NT2/D1 (cell line): ENCODE results near the gene COP1.

ENCODE experiments used
- DNase-seq: peaks from one replicate; pipeline ENCODE4 v3.0.0-alpha.2; 2011; ENCODE audit warnings: low read depth, low spot score
- H3K27me3 ChIP-seq: 2 replicates; pipeline ENCODE4 v1.6.0; 2011; ENCODE audit warnings: mild to moderate bottlenecking; ENCODE audit not compliant: insufficient read length, insufficient read depth
- H3K36me3 ChIP-seq: 2 replicates; pipeline ENCODE4 v1.6.1; 2011; ENCODE audit warnings: mild to moderate bottlenecking, low read length, mixed read lengths; ENCODE audit not compliant: insufficient read depth, insufficient read length
- H3K4me1 ChIP-seq: 2 replicates; pipeline ENCODE4 v1.5.1; 2011; ENCODE audit not compliant: insufficient read depth, insufficient read length
- H3K4me3 ChIP-seq: 2 replicates; pipeline ENCODE4 v1.5.1; 2011; ENCODE audit warnings: low read depth; ENCODE audit not compliant: insufficient read length
- H3K9ac ChIP-seq: 2 replicates; pipeline ENCODE4 v1.6.0; 2011; ENCODE audit warnings: low read depth; ENCODE audit not compliant: insufficient read length
- H3K9me3 ChIP-seq: 2 replicates; pipeline ENCODE4 v1.5.1; 2011; ENCODE audit warnings: mild to moderate bottlenecking, low read length; ENCODE audit not compliant: insufficient read depth
- SUZ12 ChIP-seq: IDR thresholded peaks from 2 replicates; pipeline ENCODE4 v1.6.1; 2011; ENCODE audit not compliant: insufficient read length, insufficient read depth; ENCODE audit errors: extremely low read depth
- YY1 ChIP-seq: IDR thresholded peaks from 2 replicates; pipeline ENCODE4 v1.6.1; 2011; ENCODE audit not compliant: insufficient read length, insufficient read depth
- ZNF274 ChIP-seq: IDR thresholded peaks from 2 replicates; pipeline ENCODE4 v1.6.1; 2011; ENCODE audit warnings: mild to moderate bottlenecking, low read depth, low read length

Gene COP1

GRCh38 chr1:176198413-176198812 lies 8.7 kb downstream of the COP1 start:
- no peak overlapping the region for H3K9ac ChIP-seq
- H3K27me3 ChIP-seq = no peaks in the 10 kb centered on the region
- H3K9me3 ChIP-seq = no peaks in the 10 kb centered on the region
- H3K4me1 ChIP-seq = no peaks in the 10 kb centered on the region
- H3K4me3 ChIP-seq = no peak overlapping the region
- no peak for DNase-seq
- TF ChIP-seq YY1 (no peak), SUZ12 (no peak), ZNF274 (no peak)
- H3K36me3 ChIP-seq = no peaks in the 10 kb centered on the region

- Histone ChIP-seq H3K9me3 (no peaks in the 10 kb centered on the region), H3K4me1 (no peaks in the 10 kb centered on the region)
- no peak for TF ChIP-seq ZNF274
- no peak for TF ChIP-seq SUZ12
- TF ChIP-seq YY1 = no peak
These were observed 10.4 kb downstream of the COP1 start for GRCh38 chr1:176196728-176197127.

GRCh38 chr1:176195547-176195946 lies 11.5 kb downstream of the COP1 start:
- H3K27me3 ChIP-seq = no peaks in the 10 kb centered on the region
- DNase-seq = no peak
- H3K4me1 ChIP-seq = no peaks in the 10 kb centered on the region
- TF ChIP-seq SUZ12 (no peak), YY1 (no peak), ZNF274 (no peak)
- no peaks in the 10 kb centered on the region for H3K9me3 ChIP-seq
- H3K36me3 ChIP-seq = no peaks in the 10 kb centered on the region
- no peak overlapping the region for H3K9ac ChIP-seq
- H3K4me3 ChIP-seq = no peak overlapping the region

More at GRCh38 chr1:176196728-176197127, 10.4 kb downstream of the COP1 start:
- no peak overlapping the region for H3K9ac ChIP-seq
- H3K27me3 ChIP-seq = no peaks in the 10 kb centered on the region
- H3K36me3 ChIP-seq = no peaks in the 10 kb centered on the region
- H3K4me3 ChIP-seq = no peak overlapping the region
- no peak for DNase-seq

- no peak for DNase-seq
- no peak for TF ChIP-seq SUZ12
- TF ChIP-seq ZNF274 = no peak
- TF ChIP-seq YY1 = no peak
- H3K4me1 ChIP-seq = no peaks in the 10 kb centered on the region
- H3K4me3 ChIP-seq = no peak overlapping the region
- no peaks in the 10 kb centered on the region for H3K9me3 ChIP-seq
- H3K27me3 ChIP-seq = no peaks in the 10 kb centered on the region
- no peak overlapping the region for H3K9ac ChIP-seq
- H3K36me3 ChIP-seq = no peaks in the 10 kb centered on the region
These were observed 13.4 kb downstream of the COP1 start for GRCh38 chr1:176193663-176194062.

- H3K36me3 ChIP-seq = no peaks in the 10 kb centered on the region
- no peak overlapping the region for H3K9ac ChIP-seq
- H3K9me3 ChIP-seq = no peaks in the 10 kb centered on the region
- TF ChIP-seq ZNF274 = no peak
- TF ChIP-seq YY1 = no peak
- H3K4me3 ChIP-seq = no peak overlapping the region
- no peaks in the 10 kb centered on the region for H3K4me1 ChIP-seq
- no peaks in the 10 kb centered on the region for H3K27me3 ChIP-seq
- DNase-seq = no peak
These were observed 14.1 kb downstream of the COP1 start for GRCh38 chr1:176193023-176193422.

GRCh38 chr1:176188604-176189003 lies 18.5 kb downstream of the COP1 start:
- no peaks in the 10 kb centered on the region for H3K4me1 ChIP-seq
- H3K27me3 ChIP-seq = no peaks in the 10 kb centered on the region

GRCh38 chr1:176187001-176187400 lies 20.1 kb downstream of the COP1 start:
- DNase-seq = no peak
- TF ChIP-seq SUZ12 = no peak
- no peak overlapping the region for H3K9ac ChIP-seq
- H3K4me1 ChIP-seq = no peaks in the 10 kb centered on the region
- H3K4me3 ChIP-seq = no peak overlapping the region
- no peaks in the 10 kb centered on the region for H3K9me3 ChIP-seq
- H3K36me3 ChIP-seq = peaks cover 5% of the 10 kb centered on the region
- H3K27me3 ChIP-seq = no peaks in the 10 kb centered on the region

More at GRCh38 chr1:176188604-176189003, 18.5 kb downstream of the COP1 start:
- Histone ChIP-seq H3K36me3 (peaks cover 2% of the 10 kb centered on the region), H3K9me3 (no peaks in the 10 kb centered on the region), H3K4me3 (no peak overlapping the region), H3K9ac (no peak overlapping the region)
- DNase-seq = no peak
- TF ChIP-seq SUZ12 (no peak), YY1 (no peak), ZNF274 (no peak)

- H3K9me3 ChIP-seq = no peaks in the 10 kb centered on the region
- no peaks in the 10 kb centered on the region for H3K27me3 ChIP-seq
- no peak overlapping the region for H3K4me3 ChIP-seq
- no peak overlapping the region for H3K9ac ChIP-seq
- no peak for DNase-seq
- no peak for TF ChIP-seq YY1
- no peak for TF ChIP-seq ZNF274
- no peak for TF ChIP-seq SUZ12
- H3K36me3 ChIP-seq = peaks cover 11% of the 10 kb centered on the region
- no peaks in the 10 kb centered on the region for H3K4me1 ChIP-seq
These were observed 23.5 kb downstream of the COP1 start for GRCh38 chr1:176183618-176184017.
